ENCODE results near the gene ATG4D. TPM values are rescaled to one million over a fixed set of nuclear protein-coding genes. Genes with fewer than 3 reads are reported as not detected.

Gene ATG4D
- 36.0 and 36.8 TPM in 2 replicates for total RNA-seq (2014; rRNA removed; shearing (Covaris generic))

DNA sequence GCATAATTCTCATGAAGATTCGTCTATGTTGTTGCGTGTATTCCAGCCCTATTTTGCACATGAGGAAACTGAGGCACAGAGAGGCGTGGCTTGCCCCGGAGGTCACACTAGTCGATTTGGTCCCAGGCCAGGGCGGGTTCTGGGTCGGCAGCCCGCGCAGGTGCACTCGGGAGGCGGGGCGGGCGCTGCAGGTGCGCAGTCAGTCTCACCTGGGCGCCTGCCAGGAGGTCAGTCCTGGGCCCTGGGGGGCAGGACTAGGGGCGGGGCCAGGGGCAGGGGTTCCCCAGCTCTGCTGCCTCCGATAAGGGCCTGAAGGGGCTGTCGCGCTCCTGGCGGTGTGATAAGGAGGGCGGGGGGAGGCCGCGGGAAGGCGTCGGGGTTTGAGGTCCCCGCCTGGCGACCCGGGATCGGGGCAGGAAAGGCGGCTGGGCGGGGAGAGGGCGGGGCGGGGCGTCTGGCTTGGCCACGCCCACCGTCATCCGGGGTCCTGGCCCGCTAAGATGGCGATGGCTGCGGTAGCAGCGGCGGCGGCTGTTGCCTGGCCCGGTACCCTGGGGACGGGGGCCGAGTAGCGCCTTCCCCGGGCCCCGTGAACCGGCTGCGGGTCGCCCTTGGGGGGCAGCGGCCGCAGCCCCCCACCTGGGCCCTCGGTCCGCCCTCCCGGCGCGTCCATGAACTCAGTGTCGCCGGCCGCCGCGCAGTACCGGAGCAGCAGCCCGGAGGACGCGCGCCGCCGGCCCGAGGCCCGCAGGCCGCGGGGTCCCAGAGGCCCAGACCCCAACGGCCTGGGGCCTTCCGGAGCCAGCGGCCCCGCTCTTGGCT is at the start of gene ATG4D:
ATG4D (plus strand) TSS at position 485 of the 822 bp plus-strand sequence; CDS start at position 672, 187 bp downstream.
- DNase-seq (ENCODE audit: low spot score), result peak; percentile 81

DNA sequence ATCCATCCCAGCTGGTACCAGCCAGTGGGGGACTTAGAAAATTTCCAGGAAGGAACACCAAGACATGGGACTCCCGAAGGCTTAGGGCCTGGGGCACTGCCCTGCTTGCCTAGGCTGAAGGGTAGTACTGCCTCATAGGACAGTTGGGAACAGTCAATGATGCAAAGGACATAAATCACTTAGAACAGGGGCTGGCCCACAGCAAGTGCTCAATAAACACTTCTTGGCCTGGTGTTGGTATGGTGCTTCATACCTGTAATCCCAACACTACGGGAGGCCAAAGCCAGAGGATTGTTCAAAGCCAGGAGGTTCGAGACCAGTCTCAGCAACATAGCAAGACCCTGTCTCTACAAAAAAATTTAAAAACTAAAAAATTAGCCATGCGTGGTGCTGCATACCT is 46.3 kb upstream of the ATG4D start:
- DNase-seq (ENCODE audit: low spot score), result no peak

DNA sequence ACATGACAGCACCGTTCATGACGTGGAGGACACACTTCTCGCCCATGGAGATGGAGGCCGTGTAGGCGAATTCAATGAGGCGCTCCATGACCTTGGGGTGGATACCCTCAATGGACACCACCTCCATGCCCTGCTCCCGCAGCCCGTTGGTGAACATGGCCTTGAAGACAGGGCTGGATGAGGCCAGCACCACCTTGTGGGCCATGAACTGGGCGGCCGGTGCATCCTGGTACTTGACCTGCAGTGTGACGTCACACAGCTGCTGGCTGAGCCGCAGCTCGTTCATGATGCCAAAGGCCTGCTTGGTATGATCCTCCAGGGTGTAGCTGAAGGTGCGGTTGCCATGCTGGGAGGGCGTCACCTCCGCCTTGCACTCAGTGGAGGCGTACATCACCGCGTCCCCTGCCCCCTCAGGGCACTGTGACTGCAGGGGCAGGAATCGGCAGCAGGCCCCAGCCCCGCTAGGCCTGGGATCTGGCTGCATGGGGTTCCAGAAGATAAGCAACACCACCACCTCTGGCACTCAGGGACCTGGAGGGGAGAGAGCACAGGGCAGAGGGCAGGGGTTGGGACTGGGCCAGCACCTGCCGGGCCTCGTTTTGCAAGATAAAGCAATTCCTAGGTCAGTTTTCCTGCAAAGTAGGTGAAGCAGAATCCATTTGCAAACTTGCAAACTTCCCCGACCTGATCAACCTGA is 44.0 kb upstream of the ATG4D start:
- no peak for DNase-seq (ENCODE audit: low spot score)

DNA sequence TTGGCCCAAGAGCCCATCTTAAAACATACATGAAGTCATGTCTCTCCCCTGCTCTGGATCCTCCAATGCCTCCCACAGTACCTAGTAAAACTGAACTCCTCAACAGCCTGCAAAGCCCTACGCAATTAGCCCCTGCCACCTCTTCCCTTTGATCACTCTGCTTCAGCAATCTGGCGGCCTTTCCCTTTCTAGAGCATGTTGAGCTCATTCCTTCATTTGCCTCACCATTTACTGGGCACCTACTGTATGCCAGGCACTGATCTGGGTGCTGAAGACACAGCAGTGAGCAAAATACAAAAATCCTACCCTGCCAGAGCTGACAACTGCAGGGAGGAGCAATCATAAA is 43.5 kb upstream of the ATG4D start:
- no peak for DNase-seq (ENCODE audit: low spot score)

DNA sequence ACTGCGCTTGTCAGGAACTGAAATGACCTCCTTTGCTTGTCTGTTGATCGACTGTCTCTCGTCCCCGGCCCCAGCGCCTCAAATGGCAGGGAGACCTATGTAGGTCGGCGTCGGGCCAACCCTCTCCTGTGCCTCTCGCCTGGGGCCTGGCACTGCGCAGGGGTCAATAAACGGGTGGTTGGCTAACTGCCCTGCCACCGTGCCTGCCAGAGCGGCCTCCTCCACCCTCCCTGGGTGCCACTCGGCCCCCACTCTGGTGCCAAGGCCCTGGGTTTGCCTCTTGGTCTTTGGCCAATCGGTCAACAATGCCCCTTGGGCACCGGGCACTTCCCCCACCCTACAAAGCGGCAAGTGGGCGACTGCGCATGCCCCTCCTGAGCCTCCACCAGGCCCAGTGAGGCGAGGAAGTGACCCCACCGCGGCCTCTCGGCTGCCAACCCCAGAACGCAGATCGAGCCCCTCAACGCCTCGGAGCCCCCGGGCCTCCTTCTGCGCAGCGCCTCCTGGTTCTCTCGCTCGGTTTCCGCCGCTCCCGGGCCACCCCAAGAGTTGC is 41.7 kb upstream of the ATG4D start:
- peak; percentile 54 for DNase-seq (ENCODE audit: low spot score)

DNA sequence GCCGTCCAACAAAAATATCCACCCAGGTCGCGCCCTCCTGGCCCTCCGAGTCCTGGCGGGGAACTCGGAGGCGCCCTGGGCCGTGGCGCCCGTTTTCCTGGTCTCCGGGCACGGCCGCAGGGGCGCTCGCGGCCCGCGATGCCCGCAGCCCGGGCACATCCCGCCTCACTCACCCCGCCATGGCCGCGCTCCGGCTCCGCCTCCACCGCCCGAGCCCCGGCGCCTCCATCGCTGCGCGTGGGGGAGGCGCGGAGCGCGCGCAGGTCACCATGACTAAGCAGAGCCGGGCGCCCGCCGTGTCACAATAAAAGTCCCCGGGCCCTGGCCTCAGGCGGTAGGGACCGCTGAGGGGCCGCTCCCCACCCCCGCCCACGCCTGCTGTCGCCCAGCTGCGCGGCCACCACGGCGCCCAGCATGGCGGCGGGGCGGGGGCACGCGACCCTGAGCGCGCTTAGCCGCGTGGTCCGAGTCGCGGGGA is 41.1 kb upstream of the ATG4D start:
- peak; percentile 83 for DNase-seq (ENCODE audit: low spot score)

DNA sequence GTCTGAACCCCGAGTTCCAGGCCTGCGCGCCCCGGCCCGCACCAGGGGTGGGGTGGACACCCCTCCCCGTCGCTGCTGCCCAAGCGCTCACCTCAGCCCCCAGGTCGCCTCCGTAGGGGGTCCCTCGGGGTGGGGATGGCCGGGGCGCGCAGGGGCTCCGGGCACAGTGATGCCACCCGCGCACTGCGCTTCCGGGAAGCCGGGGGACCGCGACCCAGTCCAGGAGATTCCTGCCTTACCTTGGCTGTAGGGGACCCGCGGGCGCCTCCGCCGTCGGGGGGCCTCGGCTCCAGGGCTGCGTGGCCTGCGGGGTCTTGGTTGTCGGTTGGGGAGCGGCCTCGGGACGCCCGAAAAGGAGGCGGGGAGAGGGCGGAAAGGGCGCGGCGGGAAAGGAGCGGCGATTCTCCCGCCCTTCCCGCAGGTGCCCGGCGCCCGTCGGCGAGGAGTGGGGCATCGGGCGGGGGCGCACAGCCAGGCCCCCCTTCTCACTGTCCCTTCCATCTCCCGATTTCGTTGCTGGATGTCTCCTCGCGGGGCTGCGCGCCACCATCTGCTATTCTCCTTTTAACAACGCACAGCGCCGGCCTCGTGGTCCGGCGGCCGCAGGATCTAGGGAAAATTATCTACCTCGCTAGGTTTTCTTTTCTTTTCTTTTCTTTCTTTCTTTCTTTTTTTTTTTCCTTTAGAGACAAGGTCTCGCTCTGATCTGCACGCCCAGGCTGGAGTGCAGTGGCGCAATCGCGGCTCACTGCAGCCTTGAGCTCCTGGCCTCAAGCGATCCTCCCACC is 40.5 kb upstream of the ATG4D start, which contains the start of gene KEAP1:
KEAP1 (minus strand) TSS at position 355 of the 788 bp plus-strand sequence. CDS start 3,323 bp downstream, outside the sequence.
- DNase-seq (ENCODE audit: low spot score), result peak; percentile 31

DNA sequence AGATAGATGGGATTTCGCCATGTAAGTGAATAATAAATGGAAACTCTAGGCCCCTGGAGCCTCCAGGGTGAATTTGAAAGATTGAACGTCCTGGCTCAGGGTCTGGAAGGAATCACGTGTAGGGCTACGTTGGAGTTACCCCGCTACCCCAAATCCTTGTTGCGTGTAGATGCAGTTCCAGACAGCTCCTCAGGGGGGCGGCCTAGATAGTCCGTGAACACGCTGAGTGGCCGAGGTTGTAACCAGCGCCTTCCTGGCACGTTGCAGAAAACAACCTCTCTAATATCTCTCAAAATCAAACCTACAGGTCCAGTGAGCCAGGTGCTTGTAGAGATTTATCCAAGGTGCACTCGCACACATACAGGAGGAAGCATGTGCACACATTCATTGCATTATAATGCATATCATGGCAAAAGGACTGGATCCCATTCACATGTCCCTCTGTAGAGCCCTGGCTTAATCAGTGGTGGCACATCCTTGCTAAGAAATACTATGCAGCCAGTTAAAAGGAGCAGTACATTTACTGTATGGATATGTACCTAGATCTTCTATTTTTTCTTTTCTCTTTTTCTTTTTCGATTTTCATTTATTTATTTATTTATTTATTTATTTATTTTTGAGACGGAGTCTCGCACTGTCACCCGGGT is 38.0 kb upstream of the ATG4D start:
- peak; percentile 69 for DNase-seq (ENCODE audit: low spot score)

DNA sequence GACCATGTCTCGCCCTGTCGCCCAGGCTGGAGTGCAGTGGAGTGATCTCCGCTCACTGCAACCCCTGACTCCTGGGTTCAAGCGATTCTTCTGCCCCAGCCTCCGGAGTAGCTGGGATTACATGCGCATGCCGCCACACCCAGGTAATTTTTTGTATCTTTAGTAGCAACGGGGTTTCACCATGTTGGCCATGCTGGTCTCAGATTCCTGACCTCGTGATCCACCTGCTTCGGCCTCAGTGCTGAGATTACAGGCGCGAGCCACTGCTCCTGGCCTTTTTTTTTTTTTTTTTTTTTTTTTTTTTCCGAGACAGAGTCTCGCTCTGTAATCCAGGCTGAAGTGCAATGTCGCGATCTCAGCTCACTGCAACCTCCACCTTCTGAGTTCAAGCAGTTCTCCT is 35.7 kb upstream of the ATG4D start:
- DNase-seq (ENCODE audit: low spot score), result no peak

DNA sequence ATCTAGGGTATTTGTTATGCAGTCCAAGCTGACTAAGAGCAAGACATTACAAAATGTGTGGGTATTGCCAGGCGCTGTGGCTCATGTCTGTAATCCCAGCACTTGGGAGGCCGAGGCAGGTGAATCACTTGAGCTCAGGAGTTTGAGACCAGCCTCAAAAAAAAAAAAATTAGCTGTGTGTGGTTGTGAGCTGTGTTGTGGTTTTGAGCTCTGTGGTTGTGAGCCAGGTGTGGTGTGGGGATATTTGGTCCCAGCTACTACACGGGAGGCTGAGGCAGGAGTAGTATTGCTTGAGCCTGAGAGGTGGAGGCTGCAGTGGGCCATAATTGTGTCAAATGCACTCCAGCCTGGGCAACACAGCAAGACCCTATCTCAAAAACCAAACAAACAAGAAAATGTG is 35.0 kb upstream of the ATG4D start:
- DNase-seq (ENCODE audit: low spot score), result no peak

DNA sequence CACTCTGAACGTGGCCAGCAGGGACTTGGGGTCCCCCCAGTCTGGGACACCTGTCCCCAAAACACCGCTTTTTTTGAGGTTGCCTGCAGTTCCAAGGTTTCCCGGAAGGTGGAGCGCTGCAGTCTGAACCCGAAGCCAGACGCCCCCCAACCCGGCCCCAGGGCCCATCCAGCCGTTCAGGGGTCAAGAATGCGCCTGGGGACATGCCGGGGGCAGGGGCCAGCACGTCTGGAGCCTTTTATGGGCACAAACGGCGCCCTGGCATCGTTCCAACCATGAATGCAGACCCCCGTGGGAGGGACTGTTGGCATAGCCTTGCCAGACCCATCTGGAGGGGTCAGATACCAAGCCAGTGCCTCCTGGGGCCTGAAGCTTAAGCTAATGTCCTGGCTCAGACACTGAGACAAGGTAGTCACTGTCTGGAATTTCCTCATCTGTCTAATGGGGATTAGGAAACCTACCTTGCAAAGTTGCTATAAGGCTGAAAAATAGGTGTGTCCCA is 33.4 kb upstream of the ATG4D start:
- no peak for DNase-seq (ENCODE audit: low spot score)

DNA sequence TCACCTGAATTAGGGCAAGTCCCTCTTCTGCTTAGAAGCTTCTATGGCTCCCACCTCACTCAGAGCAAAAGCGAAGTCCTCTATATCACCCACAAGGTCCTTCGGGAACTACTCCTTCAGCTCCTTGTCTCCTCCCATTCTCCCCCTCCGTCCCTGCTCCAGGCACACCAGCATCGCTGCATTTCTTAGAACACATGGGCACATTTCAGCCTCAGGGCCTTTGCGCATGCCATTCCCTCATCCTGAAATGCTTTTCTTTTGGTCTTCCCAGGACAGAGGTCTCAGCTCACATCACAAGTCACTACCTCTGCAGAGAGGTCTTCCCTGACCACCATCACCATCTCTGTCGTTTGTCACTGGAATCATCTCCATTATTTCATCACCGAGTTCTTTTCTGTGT is 30.5 kb upstream of the ATG4D start:
- no peak for DNase-seq (ENCODE audit: low spot score)

DNA sequence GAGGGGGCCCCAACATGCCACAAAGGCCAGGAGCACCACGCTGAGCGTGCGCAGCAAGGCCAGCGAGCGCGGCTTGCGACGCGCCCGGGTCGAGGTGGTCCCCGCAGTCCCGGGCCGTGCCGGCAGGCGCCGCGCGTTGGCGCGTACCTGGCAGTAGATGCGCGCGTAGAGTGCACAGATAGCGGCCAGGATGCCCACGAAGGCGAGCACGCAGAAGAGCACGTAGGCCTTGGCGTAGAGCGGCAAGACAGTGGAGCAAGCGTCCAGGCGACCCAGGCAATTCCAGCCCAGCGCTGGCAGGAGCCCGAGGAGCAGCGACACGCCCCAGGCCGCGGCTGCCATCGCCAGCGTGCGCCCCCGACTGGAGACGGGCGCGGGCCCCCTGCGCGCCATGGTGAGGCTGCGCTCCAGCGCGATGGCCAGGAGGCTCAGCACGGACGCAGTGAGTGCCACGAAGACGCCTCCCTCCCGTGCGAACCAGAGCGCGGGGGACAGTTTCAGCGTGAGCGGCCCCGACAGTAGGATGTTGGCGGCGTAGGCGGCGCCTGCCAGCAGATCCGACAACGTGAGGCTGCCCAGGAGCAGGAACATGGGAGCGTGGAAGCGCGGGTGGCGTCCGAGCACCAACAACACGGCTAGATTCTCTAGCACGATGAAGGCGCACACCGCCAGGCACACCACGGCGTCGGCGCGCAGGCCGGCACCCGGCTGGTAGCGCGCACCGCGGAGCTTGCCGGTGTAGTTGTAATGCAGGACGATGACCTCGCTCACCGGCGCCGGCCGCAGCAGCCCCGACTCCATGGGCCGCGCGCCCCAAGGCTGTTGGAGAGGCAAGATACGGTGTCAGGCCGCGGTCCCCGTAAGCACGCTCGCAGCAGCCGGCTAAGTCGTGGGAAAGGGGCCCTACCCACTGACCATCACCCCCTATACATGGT is 29.2 kb upstream of the ATG4D start:
- DNase-seq (ENCODE audit: low spot score), result no peak

DNA sequence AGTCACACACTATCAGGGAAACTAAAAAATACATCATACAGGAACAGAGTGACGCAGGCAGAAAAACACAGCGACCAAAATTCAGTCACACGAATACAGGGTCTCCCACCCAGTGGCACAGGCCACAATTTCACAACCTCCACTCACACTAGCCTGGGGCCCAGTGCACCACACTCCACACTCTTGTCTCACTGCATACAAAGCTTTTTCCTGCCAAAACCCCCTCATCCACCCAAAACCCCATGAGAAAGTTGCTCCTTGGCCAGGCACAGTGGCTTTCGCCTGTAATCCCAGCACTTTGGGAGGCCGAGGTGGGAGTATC is 27.7 kb upstream of the ATG4D start:
- no peak for DNase-seq (ENCODE audit: low spot score)

DNA sequence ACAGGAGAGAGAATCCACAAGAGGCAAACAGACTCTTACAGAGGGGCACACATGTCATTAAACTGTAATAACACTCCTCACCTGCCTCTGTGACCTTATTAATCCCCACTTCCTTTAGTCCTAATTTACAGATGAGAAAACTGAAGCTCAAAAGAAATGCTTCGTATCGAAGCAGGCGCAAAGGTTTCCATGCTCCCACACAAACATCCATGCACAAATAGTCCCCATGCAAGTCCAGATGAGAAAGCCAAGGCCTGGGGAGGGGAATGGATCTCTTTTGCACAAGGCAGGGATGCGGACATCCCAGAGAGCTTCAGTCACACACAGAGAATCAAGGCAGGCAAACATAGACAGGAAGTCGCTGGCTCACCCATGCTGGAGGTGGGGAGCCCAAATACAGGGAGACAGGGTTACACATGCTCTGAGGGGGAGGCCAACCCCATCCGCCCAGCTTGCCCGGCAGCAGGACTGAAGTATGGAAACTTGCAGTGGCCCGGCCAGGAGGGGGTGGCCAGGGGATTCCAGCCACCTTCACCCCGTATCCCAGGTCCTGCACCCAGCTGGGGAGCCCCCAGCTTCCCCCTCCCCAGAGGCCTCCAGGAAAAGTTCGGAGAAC is 26.9 kb upstream of the ATG4D start:
- no peak for DNase-seq (ENCODE audit: low spot score)

DNA sequence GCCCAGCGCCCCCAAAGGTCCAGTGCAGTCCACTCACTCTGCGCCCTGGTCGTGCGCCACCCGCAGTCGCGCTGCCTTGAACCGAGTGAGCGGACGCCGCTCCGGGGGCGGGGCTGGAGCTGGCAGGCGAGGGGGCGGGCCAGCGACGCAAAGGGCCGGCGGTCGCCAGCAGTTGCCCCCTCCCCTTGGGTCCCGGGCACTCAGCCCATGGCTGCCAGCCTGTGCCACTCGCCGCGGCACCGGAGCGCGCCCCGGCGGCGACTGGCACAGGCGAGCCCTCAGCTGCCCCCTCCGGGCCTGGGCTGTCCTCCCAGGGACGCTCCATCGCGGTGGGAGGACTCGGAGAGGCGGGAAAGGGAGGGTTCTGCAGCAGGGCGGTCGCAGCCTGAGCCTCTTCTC is 26.3 kb upstream of the ATG4D start, which contains the start of gene S1PR5:
S1PR5 (minus strand) TSS at position 87 of the 399 bp plus-strand sequence. CDS start 2,436 bp downstream, outside the sequence.
- DNase-seq (ENCODE audit: low spot score), result no peak

DNA sequence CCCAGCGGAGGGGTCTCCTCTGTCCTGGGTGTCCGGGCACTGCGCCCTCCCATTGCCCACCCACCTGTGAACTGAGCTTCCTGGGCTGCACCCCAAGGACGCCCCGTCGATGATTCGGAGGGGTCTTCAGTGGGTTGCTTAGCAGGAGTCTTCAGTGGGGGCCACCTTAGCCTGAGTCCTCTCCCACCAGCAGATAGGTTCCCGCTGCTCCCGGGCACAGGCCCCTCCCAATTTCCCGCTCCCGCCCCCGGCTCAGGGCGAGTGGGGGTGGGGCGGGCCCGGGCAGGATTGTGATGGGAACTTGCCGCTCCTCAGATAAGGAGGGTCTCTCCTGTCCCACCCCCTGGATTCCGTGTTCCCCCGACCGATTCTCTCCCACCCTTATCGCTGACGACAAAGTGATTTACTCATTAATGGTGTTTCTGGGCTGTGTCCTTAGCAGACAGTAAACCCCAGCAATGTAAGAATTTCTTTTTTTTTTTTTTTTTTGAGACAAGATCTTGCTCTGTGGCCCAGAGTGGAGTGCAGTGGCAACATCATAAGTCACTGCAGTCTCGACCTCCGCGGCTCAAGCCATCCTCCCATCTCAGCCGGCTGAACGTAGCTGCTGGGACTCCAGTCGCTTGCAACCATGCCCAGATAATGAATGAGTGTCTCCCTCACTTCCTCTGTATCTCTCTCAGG is 25.8 kb upstream of the ATG4D start:
- DNase-seq (ENCODE audit: low spot score), result no peak

DNA sequence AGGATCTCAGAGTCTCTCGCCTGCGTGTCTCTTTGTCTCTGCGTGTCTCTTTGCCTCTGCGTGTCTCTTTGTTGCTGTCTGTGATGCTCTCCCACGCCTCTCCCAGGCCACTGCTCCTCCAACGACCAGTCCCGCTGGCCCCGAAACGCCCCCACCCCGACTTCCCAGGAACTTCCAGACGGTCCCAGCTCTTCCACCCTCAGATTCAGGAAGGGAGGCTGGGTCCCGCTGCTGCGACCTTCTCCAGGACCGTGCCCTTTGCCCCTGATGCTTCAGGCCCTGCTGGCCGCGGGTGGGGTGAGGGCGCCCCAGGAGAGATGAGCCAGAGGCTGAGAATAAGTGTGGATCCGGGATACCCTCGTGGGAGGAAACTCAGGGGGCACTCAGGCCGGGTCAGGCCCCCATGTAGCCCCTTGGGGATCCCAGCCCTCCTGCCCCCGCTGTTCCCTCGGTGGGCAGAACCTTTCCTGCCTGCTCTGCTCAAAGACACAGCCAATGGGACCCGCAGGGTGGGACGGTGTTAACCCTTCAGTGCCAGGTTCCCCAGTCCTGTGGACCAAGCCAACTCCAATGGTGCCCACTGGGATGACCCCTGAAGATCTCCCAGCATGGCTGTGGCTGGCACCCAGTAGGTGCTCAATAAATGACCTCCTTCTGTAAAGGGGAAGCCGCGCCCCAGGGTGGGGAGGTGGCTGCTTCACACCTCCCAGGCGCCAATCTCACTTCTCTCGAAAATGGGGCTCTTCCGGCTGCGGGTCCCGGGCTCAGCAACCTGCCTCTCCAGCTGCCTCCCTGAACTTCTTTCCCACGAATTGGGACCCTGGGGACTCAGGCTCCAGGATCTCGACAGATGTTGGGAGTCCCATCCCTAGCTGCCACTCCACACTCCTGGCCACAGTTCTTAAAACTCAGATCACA is 25.0 kb upstream of the ATG4D start:
- DNase-seq (ENCODE audit: low spot score), result no peak

Data from HT-29 (cell line).